ENCODE data around the gene GPHB5.
"Not testable (repeated sequence)": the region's sequence is repeated elsewhere in the genome, so short reads cannot be mapped to it uniquely, and the experiment has no call there.

Gene GPHB5

GRCh38 chr14:63318835-63319234 lies at the start of gene GPHB5:
TSS of gene GPHB5 (minus strand) at chr14:63318935. CDS start at chr14:63317849, 1,086 bp downstream.
- DNase-seq = no peak

- DNase-seq = no peak
Observed at GRCh38 chr14:63367742-63368364, 49.1 kb upstream of the GPHB5 start.

- no peak for DNase-seq
Observed at GRCh38 chr14:63362389-63362819, 43.7 kb upstream of the GPHB5 start.

GRCh38 chr14:63361790-63362189 lies 43.1 kb upstream of the GPHB5 start:
- DNase-seq = no peak

- DNase-seq = no peak
Observed at GRCh38 chr14:63357841-63358240, 39.1 kb upstream of the GPHB5 start.

- DNase-seq = no peak
Observed at GRCh38 chr14:63345826-63346225, 27.1 kb upstream of the GPHB5 start.

GRCh38 chr14:63344336-63344735 lies 25.6 kb upstream of the GPHB5 start:
- DNase-seq = no peak

GRCh38 chr14:63343878-63344277 lies 25.1 kb upstream of the GPHB5 start:
- no peak for DNase-seq

- DNase-seq = no peak
Observed at GRCh38 chr14:63342371-63342770, 23.6 kb upstream of the GPHB5 start.

- no peak for DNase-seq
Observed at GRCh38 chr14:63328787-63329737, 10.3 kb upstream of the GPHB5 start.

- no peak for DNase-seq
Observed at GRCh38 chr14:63326840-63327239, 8.1 kb upstream of the GPHB5 start.

- DNase-seq = no peak
Observed at GRCh38 chr14:63322897-63323573, 4.3 kb upstream of the GPHB5 start.

GRCh38 chr14:63322472-63322871 lies 3.7 kb upstream of the GPHB5 start:
- no peak for DNase-seq

- no peak for DNase-seq
Observed at GRCh38 chr14:63308723-63309317, 9.9 kb downstream of the GPHB5 start.

- DNase-seq = not testable (repeated sequence)
Observed at GRCh38 chr14:63304429-63304828, 14.3 kb downstream of the GPHB5 start.

- no peak for DNase-seq
Observed at GRCh38 chr14:63301891-63302534, 16.7 kb downstream of the GPHB5 start.

GRCh38 chr14:63300854-63301253 lies 17.9 kb downstream of the GPHB5 start:
- DNase-seq = no peak

- no peak for DNase-seq
Observed at GRCh38 chr14:63299351-63300110, 19.2 kb downstream of the GPHB5 start.

- no peak for DNase-seq
Observed at GRCh38 chr14:63297372-63298063, 21.2 kb downstream of the GPHB5 start.

- no peak for DNase-seq
Observed at GRCh38 chr14:63296060-63296563, 22.6 kb downstream of the GPHB5 start.

GRCh38 chr14:63295231-63295685 lies 23.5 kb downstream of the GPHB5 start:
- DNase-seq = no peak
